ENCODE results near the gene HOXB1.

HOXB1 gene

GRCh38 chr17:48553190-48553547 is 22.4 kb upstream of the HOXB1 start:
- Histone ChIP-seq H3K27me3 (replicated peaks) (peaks cover 83% of the 10 kb centered on the region), H3K4me3 (ENCODE audit: low read depth, low read length) (peak overlapping the region; percentile 9), H3K27ac (no peak overlapping the region), H3K36me3 (replicated peaks) (no peaks in the 10 kb centered on the region)
- in situ Hi-C loops (cut with HindIII; ENCODE audit: low pct_ligation_motif_present, low sequenced_read_pairs): no loop called here
- no peak for TF ChIP-seq CTCF (IDR thresholded peaks at IDR 0.05; ENCODE audit: low read depth, low read length, missing control alignments)
- no peak for DNase-seq

GRCh38 chr17:48552466-48553189 is 21.8 kb upstream of the HOXB1 start:
- H3K27ac ChIP-seq: no peak overlapping the region
- no peaks in the 10 kb centered on the region for H3K36me3 ChIP-seq (replicated peaks)
- DNase-seq: no peak
- in situ Hi-C loops (cut with HindIII; ENCODE audit: low pct_ligation_motif_present, low sequenced_read_pairs): no loop called here
- H3K27me3 ChIP-seq (replicated peaks): peaks cover 83% of the 10 kb centered on the region
- no peak for TF ChIP-seq CTCF (IDR thresholded peaks at IDR 0.05; ENCODE audit: low read depth, low read length, missing control alignments)
- H3K4me3 ChIP-seq (ENCODE audit: low read depth, low read length): peak overlapping the region; percentile 9

- in situ Hi-C loops (cut with HindIII; ENCODE audit: low pct_ligation_motif_present, low sequenced_read_pairs): no loop called here
- Histone ChIP-seq H3K4me3 (ENCODE audit: low read depth, low read length) (no peak overlapping the region), H3K36me3 (replicated peaks) (no peaks in the 10 kb centered on the region), H3K27ac (no peak overlapping the region), H3K27me3 (replicated peaks) (peaks cover 83% of the 10 kb centered on the region)
- no peak for TF ChIP-seq CTCF (IDR thresholded peaks at IDR 0.05; ENCODE audit: low read depth, low read length, missing control alignments)
- DNase-seq: no peak
These were observed 21.0 kb upstream of the HOXB1 start for GRCh38 chr17:48551596-48552465.

- Histone ChIP-seq H3K36me3 (replicated peaks) (no peaks in the 10 kb centered on the region), H3K27me3 (replicated peaks) (peaks cover 83% of the 10 kb centered on the region), H3K4me3 (ENCODE audit: low read depth, low read length) (no peak overlapping the region), H3K27ac (no peak overlapping the region)
- no peak for DNase-seq
- no peak for TF ChIP-seq CTCF (IDR thresholded peaks at IDR 0.05; ENCODE audit: low read depth, low read length, missing control alignments)
- in situ Hi-C loops (cut with HindIII; ENCODE audit: low pct_ligation_motif_present, low sequenced_read_pairs): no loop called here
These were observed 20.4 kb upstream of the HOXB1 start for GRCh38 chr17:48551214-48551555.

- Histone ChIP-seq H3K27me3 (replicated peaks) (peaks cover 82% of the 10 kb centered on the region), H3K27ac (no peak overlapping the region), H3K4me3 (ENCODE audit: low read depth, low read length) (peak overlapping the region; percentile 33), H3K36me3 (replicated peaks) (no peaks in the 10 kb centered on the region)
- no peak for TF ChIP-seq CTCF (IDR thresholded peaks at IDR 0.05; ENCODE audit: low read depth, low read length, missing control alignments)
- in situ Hi-C loops (cut with HindIII; ENCODE audit: low pct_ligation_motif_present, low sequenced_read_pairs): no loop called here
- DNase-seq: no peak
These were observed 19.8 kb upstream of the HOXB1 start for GRCh38 chr17:48550502-48551213.

Data from brain microvascular endothelial cell (primary cell).